HepG2 (cell line): ENCODE measurements around the gene CDC6. TPM values are rescaled to one million over a fixed set of nuclear protein-coding genes. Genes with fewer than 3 reads are reported as not detected.

ENCODE experiments used
- AGO2 ChIP-seq: fragments of 200-400 bp; formaldehyde crosslinking; optimal IDR thresholded peaks from 2 replicates; pipeline ENCODE3; 2017; ENCODE audit warnings: mild to moderate bottlenecking, low read depth, low read length, moderate library complexity
- CENPT ChIP-seq: sonication (generic); formaldehyde crosslinking; IDR thresholded peaks from 2 replicates; pipeline ENCODE4 v1.8.0; 2022; ENCODE audit warnings: low read depth, mild to moderate bottlenecking, moderate library complexity, missing genetic modification reagents
- CREB1 ChIP-seq, 2 experiments: fragments of 450-650 bp in 1 of 2; IDR thresholded peaks; 2 replicates each; pipeline ENCODE4 v1.6.1; 2016 to 2017; ENCODE audit warnings: control low read depth in 1 of 2, mild to moderate bottlenecking in 1 of 2, missing compliant biosample characterization in 1 of 2, missing genetic modification characterization in 1 of 2
- ELK4 ChIP-seq: sonication (generic); formaldehyde crosslinking; IDR thresholded peaks from 2 replicates; pipeline ENCODE4 v1.9.0; 2021; ENCODE audit warnings: missing genetic modification reagents, borderline replicate concordance
- FOXP4 ChIP-seq: sonication (generic); formaldehyde crosslinking; IDR thresholded peaks from 2 replicates; pipeline ENCODE4 v1.4.0; 2020; ENCODE audit warnings: missing genetic modification reagents
- GFI1 ChIP-seq: sonication (generic); formaldehyde crosslinking; IDR thresholded peaks from 2 replicates; pipeline ENCODE4 v1.5.0; 2020; ENCODE audit warnings: missing genetic modification reagents, mild to moderate bottlenecking, borderline replicate concordance
- IRF1 ChIP-seq: sonication (generic); formaldehyde crosslinking; IDR thresholded peaks from 2 replicates; pipeline ENCODE4 v1.4.0; 2020; ENCODE audit warnings: low read depth, mild to moderate bottlenecking, missing genetic modification reagents
- MBNL3 ChIP-seq: fragments of 250-450 bp; sonication (Bioruptor Pico); conservative IDR thresholded peaks from 2 replicates; pipeline ENCODE4 v1.8.0; 2022; ENCODE audit warnings: mild to moderate bottlenecking, inconsistent platforms
- MXD4 ChIP-seq: IDR thresholded peaks from 2 replicates; pipeline ENCODE4 v1.6.1; 2016; ENCODE audit warnings: mild to moderate bottlenecking, missing biosample characterization, missing genetic modification reagents
- PATZ1 ChIP-seq: sonication (generic); formaldehyde crosslinking; IDR thresholded peaks from 2 replicates; pipeline ENCODE4 v1.4.0; 2020; ENCODE audit warnings: missing genetic modification reagents
- POGZ ChIP-seq: sonication (generic); formaldehyde crosslinking; IDR thresholded peaks from 2 replicates; pipeline ENCODE4 v1.4.0; 2020; ENCODE audit warnings: mild to moderate bottlenecking, missing genetic modification reagents
- RAD21 ChIP-seq: fragments of 450-650 bp; formaldehyde crosslinking; IDR thresholded peaks from 2 replicates; pipeline ENCODE4 v1.5.0; 2020; ENCODE audit warnings: mild to moderate bottlenecking
- RBFOX2 ChIP-seq: fragments of 200-400 bp; formaldehyde crosslinking; IDR thresholded peaks from 2 replicates; pipeline ENCODE4 v1.6.1; 2017; ENCODE audit warnings: low read depth, mild to moderate bottlenecking, low read length
- SAP130 ChIP-seq: IDR thresholded peaks from 2 replicates; pipeline ENCODE4 v1.6.1; 2016; ENCODE audit warnings: low read depth
- SMAD1 ChIP-seq: sonication (generic); formaldehyde crosslinking; IDR thresholded peaks from 2 replicates; pipeline ENCODE4 v1.4.0; 2020; ENCODE audit warnings: missing genetic modification reagents, low read depth, mild to moderate bottlenecking, borderline replicate concordance
- ZBTB7B ChIP-seq: sonication (generic); formaldehyde crosslinking; IDR thresholded peaks from 2 replicates; pipeline ENCODE4 v1.4.0; 2020; ENCODE audit warnings: missing genetic modification reagents
- ZMYM4 ChIP-seq: sonication (generic); formaldehyde crosslinking; IDR thresholded peaks from 2 replicates; pipeline ENCODE4 v1.8.1; 2023; ENCODE audit warnings: mild to moderate bottlenecking, missing genetic modification reagents
- ZNF510 ChIP-seq: sonication (generic); formaldehyde crosslinking; IDR thresholded peaks from 2 replicates; pipeline ENCODE4 v1.4.0; 2020; ENCODE audit warnings: low read depth, mild to moderate bottlenecking, missing genetic modification reagents
- ZNF574 ChIP-seq: sonication (generic); formaldehyde crosslinking; IDR thresholded peaks from 2 replicates; pipeline ENCODE4 v1.4.0; 2020; ENCODE audit warnings: missing genetic modification reagents
- ZNF589 ChIP-seq: sonication (generic); formaldehyde crosslinking; conservative IDR thresholded peaks from 2 replicates; pipeline ENCODE4 v1.8.0; 2022; ENCODE audit warnings: mild to moderate bottlenecking, moderate library complexity, missing genetic modification reagents
- polyA plus RNA-seq, 8 experiments: library from polyadenylated mRNA; depleted of rRNA in 3 of 8; stranded (reverse) in 7 of 8; unstranded in 1 of 8; fragments of >200 nt; fragmentation: Illumina TruSeq in 4 of 8; extraction: Trizol in 4 of 8; gene quantifications; 2 replicates each; pipeline versions ENCODE4 v1.2.1 to v1.2.3, GENCODE V29; 2011 to 2016; ENCODE audit warnings: low read depth in 4 of 8, missing spikeins in 1 of 8, mixed read lengths in 1 of 8; ENCODE audit not compliant: insufficient read depth in 1 of 8
- total RNA-seq, 5 experiments: library from RNA; depleted of rRNA; stranded (reverse); fragments of >200 nt; fragmentation: Illumina TruSeq; extraction: Trizol; gene quantifications; 2 replicates each; pipeline ENCODE4 v1.2.3, GENCODE V29; 2016; ENCODE audit warnings: low read depth in 1 of 5

CDC6 gene
- total and polyA plus RNA-seq, 2 of the 13 experiments (the other 11 are each of a cell fraction or from before 2014, with no cell fraction given): 17.4 to 114 TPM

- TF ChIP-seq GFI1 (no peak), SAP130 (CRISPR knock-in tag) (peak; percentile 60; the same call in 1 of the 2 replicates), AGO2 (peak; percentile 51), MBNL3 (CRISPR knock-in tag) (no peak), ELK4 (no peak), MXD4 (CRISPR knock-in tag) (no peak), FOXP4 (no peak), PATZ1 (CRISPR knock-in tag) (peak; percentile 74), ZNF589 (CRISPR knock-in tag) (no peak), RBFOX2 (peak; percentile 51; the same call in 1 of the 2 replicates), ZMYM4 (CRISPR knock-in tag) (peak; percentile 53), CREB1 (IDR thresholded peaks at IDR 0.05) (no peak), CREB1 (CRISPR knock-in tag; IDR thresholded peaks at IDR 0.05) (no peak), ZNF574 (CRISPR knock-in tag) (peak; percentile 47; the same call in 1 of the 2 replicates), SMAD1 (no peak), IRF1 (CRISPR knock-in tag) (no peak), POGZ (CRISPR knock-in tag) (no peak), ZNF510 (CRISPR knock-in tag) (no peak), ZBTB7B (CRISPR knock-in tag) (no peak), CENPT (CRISPR knock-in tag) (no peak), RAD21 (CRISPR knock-in tag) (no peak)
Measured at GRCh38 chr17:40331743-40332641, 44.3 kb downstream of the CDC6 start (continued).
